ENCODE measurements around the gene SIK1.

The SIK1 gene

DNA sequence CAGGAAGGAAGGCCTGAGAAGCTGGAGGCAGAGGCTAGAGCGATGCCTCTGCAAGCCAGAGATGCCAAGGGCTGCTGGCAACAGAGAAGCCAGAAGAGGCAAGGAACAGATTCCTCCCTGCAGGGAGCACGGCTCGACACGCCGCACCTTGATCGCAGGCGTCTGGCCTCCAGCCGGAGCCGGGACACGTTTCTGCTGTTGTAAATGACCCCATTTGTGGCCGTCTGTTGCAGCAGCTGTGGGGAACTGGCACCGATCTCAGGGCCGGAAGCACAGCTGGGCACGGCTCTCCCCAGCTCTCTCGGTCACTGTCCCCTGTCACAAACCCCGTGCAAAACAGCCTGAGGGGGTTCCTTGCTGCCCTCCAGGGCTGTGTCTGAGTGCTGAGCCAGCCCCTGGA, 59.6 kb downstream of the SIK1 start:
- no peak for DNase-seq (ENCODE audit: low read depth)

DNA sequence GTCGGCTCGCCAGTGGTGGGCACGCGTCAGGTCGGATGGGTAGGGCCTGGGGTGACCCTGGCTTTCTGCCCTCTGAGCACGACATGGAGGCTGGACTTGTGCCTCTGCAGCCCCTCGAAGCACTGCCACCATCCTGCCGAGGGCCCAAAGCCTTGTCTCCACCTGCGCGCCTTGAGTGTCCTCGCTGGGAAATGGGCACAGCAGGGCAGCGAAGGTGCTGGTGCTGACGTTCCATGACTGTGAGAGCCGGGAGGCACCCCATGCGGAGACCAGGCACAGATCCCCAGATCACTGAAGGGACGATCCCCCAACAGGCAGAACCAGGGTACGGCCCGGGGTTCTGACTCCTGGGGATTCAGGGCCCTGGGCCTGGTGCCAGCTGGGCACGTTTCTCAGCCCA, 60.3 kb downstream of the SIK1 start:
- no peak for DNase-seq (ENCODE audit: low read depth)

- DNase-seq (ENCODE audit: low read depth) = no peak
Measured at GRCh38 chr21:43365611-43366426, 61.1 kb downstream of the SIK1 start.

- no peak for DNase-seq (ENCODE audit: low read depth)
Measured at GRCh38 chr21:43364851-43365424, 62.0 kb downstream of the SIK1 start.
